Middle frontal gyrus (tissue), 1 donor: Measurements from ENCODE around the gene DDAH2.

Source experiments
- DNase-seq: peaks from one replicate; pipeline ENCODE4 v3.0.0-alpha.2; 2015; ENCODE audit warnings: low spot score; ENCODE audit errors: extremely low spot score

The DDAH2 gene

GRCh38 chr6:31732029-31732428 is 2.9 kb upstream of the DDAH2 start:
- DNase-seq, result no peak

GRCh38 chr6:31730631-31731086 is 1.6 kb upstream of the DDAH2 start:
- DNase-seq, result no peak

- no peak for DNase-seq
These were observed 1.0 kb upstream of the DDAH2 start for GRCh38 chr6:31729979-31730630.

- no peak for DNase-seq
These were observed 448 bp upstream of the DDAH2 start for GRCh38 chr6:31729515-31729978.

- DNase-seq, result no peak
These were observed 1.1 kb downstream of the DDAH2 start for GRCh38 chr6:31727717-31728671.

GRCh38 chr6:31727034-31727716 is 1.9 kb downstream of the DDAH2 start:
- no peak for DNase-seq

- no peak for DNase-seq
These were observed 3.4 kb downstream of the DDAH2 start for GRCh38 chr6:31725502-31726350.

- DNase-seq, result no peak
These were observed 5.0 kb downstream of the DDAH2 start for GRCh38 chr6:31723980-31724691.

- DNase-seq, result no peak
These were observed 5.7 kb downstream of the DDAH2 start, which contains the start of gene MPIG6B for GRCh38 chr6:31723245-31723979. MPIG6B (plus strand) TSS chr6:31723373; CDS start chr6:31723384, 11 bp downstream.

- no peak for DNase-seq
These were observed 6.9 kb downstream of the DDAH2 start for GRCh38 chr6:31722173-31722572.

GRCh38 chr6:31721351-31722020 is 7.6 kb downstream of the DDAH2 start, which contains the start of gene LY6G6C:
LY6G6C (minus strand) TSS chr6:31721746; CDS start chr6:31721679, 67 bp downstream.
- DNase-seq, result no peak

- no peak for DNase-seq
These were observed 8.8 kb downstream of the DDAH2 start for GRCh38 chr6:31720196-31720770.

- no peak for DNase-seq
These were observed 10.1 kb downstream of the DDAH2 start for GRCh38 chr6:31719001-31719400.

- no peak for DNase-seq
These were observed 10.8 kb downstream of the DDAH2 start for GRCh38 chr6:31718265-31718664.

GRCh38 chr6:31717499-31718222 is 11.4 kb downstream of the DDAH2 start:
- DNase-seq, result no peak

- no peak for DNase-seq
These were observed 13.8 kb downstream of the DDAH2 start, which contains the start of gene LY6G6D for GRCh38 chr6:31715022-31715958. LY6G6D (plus strand) TSS chr6:31715348; CDS start chr6:31715356, 8 bp downstream.
